Body of pancreas (tissue), 4 donors: ENCODE results near the gene ZNF18.

Experiments used
- POLR2A ChIP-seq, 3 donors: fragments of 450-650 bp; IDR thresholded peaks; one replicate each; pipeline ENCODE4 v1.6.1; 2016; ENCODE audit warnings: antibody characterized with exemption in 3 of 3, mild to moderate bottlenecking in 2 of 3
- TF ChIP-seq, protein P1 (sequence below), 7 experiments: fragments of 450-650 bp in 4 of 7; fragments of 200-600 bp in 3 of 7; sonication (generic) in 3 of 7; IDR thresholded peaks; one replicate each; pipeline ENCODE4 v1.5.1; 2016 to 2019; ENCODE audit warnings: antibody characterized with exemption in 7 of 7

GRCh38 chr17:11986942-11987329 is 10.3 kb downstream of the ZNF18 start:
- TF ChIP-seq, protein P1, sequence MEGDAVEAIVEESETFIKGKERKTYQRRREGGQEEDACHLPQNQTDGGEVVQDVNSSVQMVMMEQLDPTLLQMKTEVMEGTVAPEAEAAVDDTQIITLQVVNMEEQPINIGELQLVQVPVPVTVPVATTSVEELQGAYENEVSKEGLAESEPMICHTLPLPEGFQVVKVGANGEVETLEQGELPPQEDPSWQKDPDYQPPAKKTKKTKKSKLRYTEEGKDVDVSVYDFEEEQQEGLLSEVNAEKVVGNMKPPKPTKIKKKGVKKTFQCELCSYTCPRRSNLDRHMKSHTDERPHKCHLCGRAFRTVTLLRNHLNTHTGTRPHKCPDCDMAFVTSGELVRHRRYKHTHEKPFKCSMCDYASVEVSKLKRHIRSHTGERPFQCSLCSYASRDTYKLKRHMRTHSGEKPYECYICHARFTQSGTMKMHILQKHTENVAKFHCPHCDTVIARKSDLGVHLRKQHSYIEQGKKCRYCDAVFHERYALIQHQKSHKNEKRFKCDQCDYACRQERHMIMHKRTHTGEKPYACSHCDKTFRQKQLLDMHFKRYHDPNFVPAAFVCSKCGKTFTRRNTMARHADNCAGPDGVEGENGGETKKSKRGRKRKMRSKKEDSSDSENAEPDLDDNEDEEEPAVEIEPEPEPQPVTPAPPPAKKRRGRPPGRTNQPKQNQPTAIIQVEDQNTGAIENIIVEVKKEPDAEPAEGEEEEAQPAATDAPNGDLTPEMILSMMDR (IDR thresholded peaks at IDR 0.05): peak in 6 of 7 experiments; percentile 17 to 59 (median 52)
- no peak for TF ChIP-seq POLR2A (IDR thresholded peaks at IDR 0.05)
